Body of pancreas (tissue), 4 donors: ENCODE data around the gene MAP3K2. TPM values are rescaled to one million over a fixed set of nuclear protein-coding genes. Genes with fewer than 3 reads are reported as not detected.
A peak's percentile ranks its signal among the peaks of the same experiment; 100 is the strongest.

ENCODE experiments used
- ATAC-seq: fragments of 150-250 bp; one replicate; pipeline ENCODE4 v1.9.1; 2016
- DNase-seq, 4 donors: peaks; one replicate each; pipeline ENCODE4 v3.0.0-alpha.2; 2019
- H3K27ac ChIP-seq, 4 donors: fragments of 200-600 bp; sonication (generic); 1 replicate in 3 of 4; 2 replicates in 1 of 4; pipeline versions ENCODE4 v1.5.1 to v1.6.1; 2016 to 2019; ENCODE audit warnings: mild to moderate bottlenecking in 1 of 4, mixed read lengths in 1 of 4, moderate library complexity in 1 of 4
- H3K27me3 ChIP-seq, 2 donors: fragments of 200-600 bp; sonication (generic); one replicate each; pipeline ENCODE4 v1.6.0; 2016; ENCODE audit warnings: mild to moderate bottlenecking in 1 of 2
- H3K36me3 ChIP-seq, 2 donors: fragments of 200-600 bp; sonication (generic); replicated peaks in 1 of 2; 2 replicates each; pipeline ENCODE4 v1.5.1; 2016; ENCODE audit warnings: low read depth in 2 of 2; ENCODE audit not compliant: insufficient read depth in 1 of 2
- H3K4me1 ChIP-seq: fragments of 200-600 bp; sonication (generic); one replicate; pipeline ENCODE4 v1.6.0; 2016
- H3K4me3 ChIP-seq, 2 donors: fragments of 200-600 bp; sonication (generic); 1 replicate in 1 of 2; 2 replicates in 1 of 2; pipeline ENCODE4 v1.5.1; 2016 to 2019
- H3K9me3 ChIP-seq, 3 donors: fragments of 200-600 bp; sonication (generic); 1 replicate in 2 of 3; 2 replicates in 1 of 3; pipeline ENCODE4 v1.5.1; 2016
- POLR2A ChIP-seq, 3 donors: fragments of 450-650 bp; IDR thresholded peaks; one replicate each; pipeline ENCODE4 v1.6.1; 2016; ENCODE audit warnings: antibody characterized with exemption in 3 of 3, mild to moderate bottlenecking in 2 of 3
- WGBS, 2 donors: methylation state at CpG; one replicate each; pipeline ENCODE4 v1.1.5; 2017; 5-methylcytosine and 5-hydroxymethylcytosine counted together
- intact Hi-C: fragments of 100-400 bp; cut with DNase I; formaldehyde crosslinking; loops from one replicate; pipeline ENCODE4 v1.15.1; 2023
- total RNA-seq, 2 donors: library from RNA; depleted of rRNA; stranded (reverse); fragments of >200 nt; gene quantifications; one replicate each; pipeline ENCODE4 v1.1.0, GENCODE V29; 2016
- TF ChIP-seq, protein P1 (sequence below), 7 experiments: fragments of 450-650 bp in 4 of 7; fragments of 200-600 bp in 3 of 7; sonication (generic) in 3 of 7; IDR thresholded peaks; one replicate each; pipeline ENCODE4 v1.5.1; 2016 to 2019; ENCODE audit warnings: antibody characterized with exemption in 7 of 7

MAP3K2 gene
- total RNA-seq, 2 donors from 2014 or later: 27.8 to 35.3 TPM

DNA sequence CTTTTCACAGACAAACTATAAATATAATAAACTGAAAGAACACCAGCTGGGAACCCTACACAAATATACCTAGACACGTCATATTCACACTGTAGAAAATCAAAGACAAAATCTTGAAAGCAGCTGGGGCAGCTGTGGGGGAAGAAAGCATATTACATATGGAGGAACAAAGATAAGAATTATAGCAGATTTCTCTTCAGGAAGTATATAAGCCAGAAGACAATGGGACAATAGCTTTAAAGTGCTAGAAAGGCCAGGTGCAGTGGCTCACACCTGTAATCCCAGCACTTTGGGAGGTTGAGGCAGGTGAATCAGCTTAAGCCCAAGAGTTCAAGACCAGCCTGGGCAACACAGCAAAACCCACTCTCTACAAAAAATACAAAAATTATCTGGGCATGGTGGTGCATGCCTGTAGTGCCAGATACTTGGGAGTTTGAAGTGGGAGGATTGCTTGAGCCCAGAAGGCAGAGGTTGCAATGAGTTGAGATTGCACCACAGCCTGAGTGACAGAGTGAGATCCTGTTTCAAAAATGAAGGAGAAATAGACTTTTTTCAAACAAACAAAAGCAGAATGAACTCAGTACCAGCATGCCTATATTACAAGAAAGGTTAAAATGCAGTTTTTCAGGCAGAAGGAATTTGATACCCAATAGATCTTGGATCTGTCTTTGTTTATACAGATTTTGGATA lies 67.0 kb downstream of the MAP3K2 start:
- intact Hi-C loops: loop anchor here (10.0 kb wide), 1 partner anchor 164 kb away; no protein-coding TSS in a partner anchor
- Histone ChIP-seq H3K27me3 (no peaks in the 10 kb centered on the region), H3K36me3 (peaks cover 0 to 22% of the 10 kb centered on the region in 2 donors), H3K4me3 (no peak overlapping the region), H3K27ac (no peak overlapping the region), H3K4me1 (no peaks in the 10 kb centered on the region), H3K9me3 (no peaks in the 10 kb centered on the region)
- WGBS, 2 donors: 86 to 94% methylated on average over 1 of the region's 1 CpG
- TF ChIP-seq, protein P1, sequence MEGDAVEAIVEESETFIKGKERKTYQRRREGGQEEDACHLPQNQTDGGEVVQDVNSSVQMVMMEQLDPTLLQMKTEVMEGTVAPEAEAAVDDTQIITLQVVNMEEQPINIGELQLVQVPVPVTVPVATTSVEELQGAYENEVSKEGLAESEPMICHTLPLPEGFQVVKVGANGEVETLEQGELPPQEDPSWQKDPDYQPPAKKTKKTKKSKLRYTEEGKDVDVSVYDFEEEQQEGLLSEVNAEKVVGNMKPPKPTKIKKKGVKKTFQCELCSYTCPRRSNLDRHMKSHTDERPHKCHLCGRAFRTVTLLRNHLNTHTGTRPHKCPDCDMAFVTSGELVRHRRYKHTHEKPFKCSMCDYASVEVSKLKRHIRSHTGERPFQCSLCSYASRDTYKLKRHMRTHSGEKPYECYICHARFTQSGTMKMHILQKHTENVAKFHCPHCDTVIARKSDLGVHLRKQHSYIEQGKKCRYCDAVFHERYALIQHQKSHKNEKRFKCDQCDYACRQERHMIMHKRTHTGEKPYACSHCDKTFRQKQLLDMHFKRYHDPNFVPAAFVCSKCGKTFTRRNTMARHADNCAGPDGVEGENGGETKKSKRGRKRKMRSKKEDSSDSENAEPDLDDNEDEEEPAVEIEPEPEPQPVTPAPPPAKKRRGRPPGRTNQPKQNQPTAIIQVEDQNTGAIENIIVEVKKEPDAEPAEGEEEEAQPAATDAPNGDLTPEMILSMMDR (IDR thresholded peaks at IDR 0.05): no peak
- TF ChIP-seq POLR2A (IDR thresholded peaks at IDR 0.05): no peak
- no peak for ATAC-seq
- DNase-seq: no peak

DNA sequence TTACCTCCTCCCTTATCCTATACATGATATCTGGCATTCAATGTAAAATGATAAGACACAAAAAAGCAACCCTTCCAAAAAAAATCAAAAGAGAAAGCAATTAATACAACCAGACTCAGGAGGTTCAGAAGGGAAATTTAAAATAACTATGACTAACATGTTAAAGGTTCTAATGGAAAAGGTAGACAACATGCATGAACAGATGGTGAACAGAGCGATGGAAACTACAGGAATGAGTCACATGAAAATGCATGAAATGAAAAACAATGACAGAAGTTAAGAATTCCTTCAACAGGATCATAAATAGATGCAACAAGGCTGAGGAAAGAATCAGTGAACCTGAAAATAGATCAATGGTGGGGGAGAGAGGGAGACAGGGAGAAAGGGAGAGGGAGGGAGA lies 67.7 kb downstream of the MAP3K2 start:
- WGBS, 2 donors: 95 to 100% methylated on average over 1 of the region's 1 CpG
- H3K36me3 ChIP-seq: peaks cover 0 to 24% of the 10 kb centered on the region in 2 donors
- no peak overlapping the region for H3K4me3 ChIP-seq
- TF ChIP-seq, protein P1 (IDR thresholded peaks at IDR 0.05): no peak
- TF ChIP-seq POLR2A (IDR thresholded peaks at IDR 0.05): no peak
- no peaks in the 10 kb centered on the region for H3K27me3 ChIP-seq
- intact Hi-C loops: loop anchor here (10.0 kb wide), 1 partner anchor 165 kb away; no protein-coding TSS in a partner anchor
- no peaks in the 10 kb centered on the region for H3K9me3 ChIP-seq
- no peak for DNase-seq
- peaks cover 5% of the 10 kb centered on the region for H3K4me1 ChIP-seq
- no peak for ATAC-seq
- H3K27ac ChIP-seq: no peak overlapping the region

DNA sequence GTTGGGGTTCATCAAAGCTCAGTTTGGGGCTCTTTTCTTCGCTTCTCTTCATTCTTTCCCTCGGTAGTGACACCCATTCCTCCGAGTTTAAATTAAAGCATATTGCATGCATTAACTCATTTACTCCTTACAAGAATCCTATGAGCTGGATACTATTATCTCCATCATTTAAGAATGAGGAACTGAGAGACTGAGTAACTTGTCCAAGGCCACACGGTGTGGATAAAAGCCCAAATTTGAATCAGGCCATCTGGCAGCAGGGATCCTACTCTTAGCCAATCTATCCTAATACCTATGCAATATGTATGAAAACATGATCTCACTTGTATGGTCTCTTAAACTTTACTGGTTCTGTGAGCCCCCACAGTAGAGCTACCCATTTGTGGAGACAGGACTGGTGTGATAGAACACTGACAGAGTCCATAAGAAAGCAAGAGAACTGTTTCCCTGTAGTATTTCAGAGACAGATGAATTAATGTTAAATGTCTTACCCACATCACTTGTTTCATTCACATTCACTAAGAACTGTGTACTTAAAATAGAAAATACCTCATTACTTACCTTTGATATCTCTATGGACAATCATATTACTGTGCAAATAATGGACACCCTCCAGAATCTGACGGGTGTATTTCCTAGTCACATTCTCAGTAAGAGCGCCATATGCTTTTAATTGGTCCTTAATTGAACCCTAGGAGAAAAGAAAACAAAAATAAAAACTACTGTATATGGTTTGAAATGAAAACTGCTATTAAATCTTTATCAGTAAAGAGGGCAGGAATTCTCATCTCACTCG lies 73.4 kb downstream of the MAP3K2 start:
- DNase-seq (peak in 1 of 4 donors; percentile 54), ATAC-seq (peak; percentile 95)
- Histone ChIP-seq H3K4me3 (no peak overlapping the region), H3K27me3 (no peaks in the 10 kb centered on the region), H3K4me1 (peaks cover 16% of the 10 kb centered on the region), H3K9me3 (no peaks in the 10 kb centered on the region), H3K27ac (peak overlapping the region in 3 of 4 donors; percentile 46 to 63 (median 59)), H3K36me3 (peaks cover 0 to 20% of the 10 kb centered on the region in 2 donors)
- WGBS, 2 donors: 64 to 70% methylated on average over 7 of the region's 7 CpGs
- intact Hi-C loops: no loop called here
- TF ChIP-seq POLR2A (IDR thresholded peaks at IDR 0.05): no peak
- TF ChIP-seq, protein P1 (IDR thresholded peaks at IDR 0.05): no peak

DNA sequence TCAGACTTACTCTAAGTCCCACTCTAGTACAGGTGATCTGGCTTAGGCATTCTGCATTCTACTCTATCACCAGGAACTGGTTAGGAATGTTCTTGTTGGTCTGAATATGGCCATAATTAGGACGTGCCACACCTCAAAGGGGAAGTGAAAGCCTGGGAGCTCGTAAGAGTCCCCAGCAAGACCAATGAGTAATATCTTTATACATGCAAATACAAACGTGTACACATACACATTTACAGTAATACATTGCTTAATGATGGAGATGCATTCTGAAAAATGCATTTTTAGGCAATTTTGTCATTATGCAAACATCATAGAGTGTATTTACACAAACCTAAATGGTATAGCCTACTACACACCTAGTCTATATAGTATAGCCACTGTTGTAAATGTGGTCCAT lies 74.4 kb downstream of the MAP3K2 start:
- 78% methylated on average over 3 of the region's 3 CpGs for WGBS, 2 donors
- H3K4me3 ChIP-seq: no peak overlapping the region
- intact Hi-C loops: no loop called here
- ATAC-seq (no peak), DNase-seq (no peak)
- no peaks in the 10 kb centered on the region for H3K27me3 ChIP-seq
- no peak for TF ChIP-seq POLR2A (IDR thresholded peaks at IDR 0.05)
- TF ChIP-seq, protein P1 (IDR thresholded peaks at IDR 0.05): no peak
- H3K9me3 ChIP-seq: no peaks in the 10 kb centered on the region
- H3K36me3 ChIP-seq: peaks cover 0 to 24% of the 10 kb centered on the region in 2 donors
- H3K4me1 ChIP-seq: peaks cover 16% of the 10 kb centered on the region
- no peak overlapping the region for H3K27ac ChIP-seq
